ENCODE results near the gene ZNF501.

DNA sequence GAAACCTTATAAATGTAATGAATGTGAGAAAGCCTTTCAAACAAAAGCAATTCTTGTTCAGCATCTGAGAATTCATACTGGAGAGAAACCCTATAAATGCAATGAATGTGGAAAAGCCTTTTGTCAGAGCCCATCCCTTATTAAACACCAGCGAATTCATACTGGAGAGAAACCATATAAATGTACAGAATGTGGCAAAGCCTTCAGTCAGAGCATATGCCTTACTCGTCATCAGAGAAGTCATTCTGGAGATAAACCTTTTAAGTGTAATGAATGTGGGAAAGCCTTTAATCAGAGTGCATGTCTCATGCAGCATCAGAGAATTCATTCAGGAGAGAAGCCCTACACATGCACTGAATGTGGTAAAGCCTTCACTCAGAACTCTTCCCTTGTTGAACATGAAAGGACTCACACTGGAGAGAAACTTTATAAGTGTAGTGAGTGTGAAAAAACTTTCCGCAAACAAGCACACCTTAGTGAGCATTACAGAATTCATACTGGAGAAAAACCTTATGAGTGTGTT is 5.3 kb downstream of the ZNF501 start:
- TF ChIP-seq, protein P1, sequence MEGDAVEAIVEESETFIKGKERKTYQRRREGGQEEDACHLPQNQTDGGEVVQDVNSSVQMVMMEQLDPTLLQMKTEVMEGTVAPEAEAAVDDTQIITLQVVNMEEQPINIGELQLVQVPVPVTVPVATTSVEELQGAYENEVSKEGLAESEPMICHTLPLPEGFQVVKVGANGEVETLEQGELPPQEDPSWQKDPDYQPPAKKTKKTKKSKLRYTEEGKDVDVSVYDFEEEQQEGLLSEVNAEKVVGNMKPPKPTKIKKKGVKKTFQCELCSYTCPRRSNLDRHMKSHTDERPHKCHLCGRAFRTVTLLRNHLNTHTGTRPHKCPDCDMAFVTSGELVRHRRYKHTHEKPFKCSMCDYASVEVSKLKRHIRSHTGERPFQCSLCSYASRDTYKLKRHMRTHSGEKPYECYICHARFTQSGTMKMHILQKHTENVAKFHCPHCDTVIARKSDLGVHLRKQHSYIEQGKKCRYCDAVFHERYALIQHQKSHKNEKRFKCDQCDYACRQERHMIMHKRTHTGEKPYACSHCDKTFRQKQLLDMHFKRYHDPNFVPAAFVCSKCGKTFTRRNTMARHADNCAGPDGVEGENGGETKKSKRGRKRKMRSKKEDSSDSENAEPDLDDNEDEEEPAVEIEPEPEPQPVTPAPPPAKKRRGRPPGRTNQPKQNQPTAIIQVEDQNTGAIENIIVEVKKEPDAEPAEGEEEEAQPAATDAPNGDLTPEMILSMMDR (IDR thresholded peaks at IDR 0.05) = no peak
- TF ChIP-seq POLR2A (IDR thresholded peaks at IDR 0.05) = no peak
